K562 (cell line): ENCODE results near the gene RHAG. TPM values are rescaled to one million over a fixed set of nuclear protein-coding genes. Genes with fewer than 3 reads are reported as not detected.

Experiments
- CAMTA2 ChIP-seq: fragments of 250-450 bp; sonication (Bioruptor Pico); conservative IDR thresholded peaks from 2 replicates; pipeline ENCODE4 v1.5.1; 2022
- DLX4 ChIP-seq: fragments of 250-450 bp; sonication (Bioruptor Pico); IDR thresholded peaks from 2 replicates; pipeline ENCODE4 v1.6.1; 2021; ENCODE audit warnings: mild to moderate bottlenecking
- DMBX1 ChIP-seq: fragments of 250-450 bp; sonication (Bioruptor Pico); IDR thresholded peaks from 2 replicates; pipeline ENCODE4 v1.8.0; 2022; ENCODE audit warnings: inconsistent platforms, mild to moderate bottlenecking, moderate library complexity, borderline replicate concordance
- DPF2 ChIP-seq: fragments of 450-650 bp; IDR thresholded peaks from 2 replicates; pipeline ENCODE4 v1.6.1; 2016
- E4F1 ChIP-seq: fragments of 250-450 bp; sonication (Bioruptor Pico); IDR thresholded peaks from 2 replicates; pipeline ENCODE4 v1.5.0; 2021; ENCODE audit warnings: mild to moderate bottlenecking, borderline replicate concordance
- GABPB1 ChIP-seq: sonication (generic); formaldehyde crosslinking; IDR thresholded peaks from 2 replicates; pipeline ENCODE4 v1.8.0; 2022; ENCODE audit warnings: mild to moderate bottlenecking, missing genetic modification reagents
- HDAC2 ChIP-seq: fragments of 450-650 bp; IDR thresholded peaks from 2 replicates; pipeline ENCODE4 v1.6.1; 2016; ENCODE audit warnings: mild to moderate bottlenecking
- HSF4 ChIP-seq: fragments of 250-450 bp; sonication (Bioruptor Pico); IDR thresholded peaks from 2 replicates; pipeline ENCODE4 v2.1.2; 2022; ENCODE audit warnings: mild to moderate bottlenecking, moderate library complexity, borderline replicate concordance
- KDM2B ChIP-seq: fragments of 250-450 bp; sonication (Bioruptor Pico); IDR thresholded peaks from 2 replicates; pipeline ENCODE4 v1.8.0; 2021; ENCODE audit warnings: mild to moderate bottlenecking, moderate library complexity
- L3MBTL2 ChIP-seq: fragments of 450-650 bp; IDR thresholded peaks from 2 replicates; pipeline ENCODE4 v1.6.1; 2016; ENCODE audit warnings: mild to moderate bottlenecking, moderate library complexity
- LEF1 ChIP-seq: fragments of 450-650 bp; IDR thresholded peaks from 2 replicates; pipeline ENCODE4 v1.6.1; 2016; ENCODE audit warnings: mild to moderate bottlenecking
- NCOA1 ChIP-seq: fragments of 450-650 bp; IDR thresholded peaks from 2 replicates; pipeline ENCODE4 v1.6.1; 2016; ENCODE audit warnings: low read depth
- NCOA2 ChIP-seq, 2 experiments: fragments of 450-650 bp; IDR thresholded peaks; 2 replicates each; pipeline ENCODE4 v1.6.1; 2018; ENCODE audit warnings: mild to moderate bottlenecking in 2 of 2, moderate library complexity in 1 of 2; ENCODE audit not compliant: partially characterized antibody in 2 of 2
- NR2C2 ChIP-seq, 2 experiments: fragments of 200-800 bp in 1 of 2; sonication (Bioruptor generic) in 1 of 2; sonication (generic) in 1 of 2; formaldehyde crosslinking in 1 of 2; IDR thresholded peaks; 2 replicates each; pipeline versions ENCODE4 v1.6.1 to v1.8.0; 2016 to 2022; ENCODE audit warnings: mild to moderate bottlenecking in 1 of 2, missing compliant biosample characterization in 1 of 2, missing genetic modification characterization in 1 of 2, missing genetic modification reagents in 1 of 2
- PHTF2 ChIP-seq: fragments of 250-450 bp; sonication (Bioruptor Pico); IDR thresholded peaks from 2 replicates; pipeline ENCODE4 v1.5.0; 2021; ENCODE audit warnings: mild to moderate bottlenecking
- SMAD1 ChIP-seq: fragments of 150-350 bp; IDR thresholded peaks from 2 replicates; pipeline ENCODE4 v1.6.1; 2014; ENCODE audit warnings: low read length, low read depth; ENCODE audit not compliant: partially characterized antibody
- SMARCA5 ChIP-seq: fragments of 450-650 bp; IDR thresholded peaks from 2 replicates; pipeline ENCODE4 v1.6.1; 2016
- SMARCC2 ChIP-seq: fragments of 450-650 bp; IDR thresholded peaks from 2 replicates; pipeline ENCODE4 v1.6.1; 2017; ENCODE audit warnings: antibody characterized with exemption, moderate library complexity, mild to moderate bottlenecking, low read depth
- SPI1 ChIP-seq: IDR thresholded peaks from 2 replicates; pipeline ENCODE4 v1.6.1; 2011; ENCODE audit warnings: low read depth, low read length, control low read depth, borderline replicate concordance
- TOE1 ChIP-seq, 2 experiments: fragments of 450-650 bp in 1 of 2; sonication (generic) in 1 of 2; formaldehyde crosslinking in 1 of 2; IDR thresholded peaks; 2 replicates each; pipeline versions ENCODE4 v1.7.1 to v1.8.0; 2016 to 2022; ENCODE audit warnings: borderline replicate concordance in 2 of 2, mild to moderate bottlenecking in 2 of 2, antibody characterized with exemption in 1 of 2, inconsistent platforms in 1 of 2, low read depth in 1 of 2, missing genetic modification reagents in 1 of 2, moderate library complexity in 1 of 2
- ZBTB17 ChIP-seq: fragments of 450-650 bp; formaldehyde crosslinking; IDR thresholded peaks from 2 replicates; pipeline ENCODE4 v1.4.0; 2020; ENCODE audit warnings: mild to moderate bottlenecking
- ZFP36 ChIP-seq: fragments of 150-350 bp; IDR thresholded peaks from 2 replicates; pipeline ENCODE4 v1.6.1; 2018; ENCODE audit warnings: low read length, low read depth; ENCODE audit not compliant: partially characterized antibody
- ZNF133 ChIP-seq: fragments of 250-450 bp; sonication (Bioruptor Pico); IDR thresholded peaks from 2 replicates; pipeline ENCODE4 v1.4.0; 2020; ENCODE audit warnings: mild to moderate bottlenecking
- ZNF174 ChIP-seq: fragments of 250-450 bp; sonication (Bioruptor Pico); IDR thresholded peaks from 2 replicates; pipeline ENCODE4 v1.4.0; 2020; ENCODE audit warnings: mild to moderate bottlenecking
- ZNF239 ChIP-seq: fragments of 250-450 bp; sonication (Bioruptor Pico); IDR thresholded peaks from 2 replicates; pipeline ENCODE4 v1.4.0; 2020; ENCODE audit warnings: mild to moderate bottlenecking
- ZNF41 ChIP-seq: fragments of 250-450 bp; sonication (Bioruptor Pico); conservative IDR thresholded peaks from 2 replicates; pipeline ENCODE4 v1.4.0; 2020; ENCODE audit warnings: mild to moderate bottlenecking
- polyA plus RNA-seq, 8 experiments: library from polyadenylated mRNA; depleted of rRNA in 4 of 8; stranded (reverse) in 5 of 8; unstranded in 3 of 8; fragments of >200 nt; fragmentation: Nextera tagmentation in 2 of 8; fragmentation: Illumina TruSeq in 1 of 8; extraction: Ambion mirVana in 2 of 8; extraction: Trizol in 1 of 8; gene quantifications; 2 replicates each; pipeline versions ENCODE4 v1.2.1 to v1.2.3, GENCODE V29; 2011 to 2014; ENCODE audit warnings: inconsistent platforms in 1 of 8, missing spikeins in 1 of 8
- total RNA-seq, 7 experiments: library from RNA; depleted of rRNA in 6 of 7; stranded (reverse); fragments of >200 nt in 6 of 7; fragmentation: Illumina TruSeq in 2 of 7; extraction: Trizol in 2 of 7; gene quantifications; 2 replicates each; pipeline versions ENCODE4 v1.2.1 to v1.2.3, GENCODE V29; 2011 to 2021; ENCODE audit warnings: low replicate concordance in 1 of 7

Gene RHAG
- total and polyA plus RNA-seq, 9 of the 15 experiments (the other 6 are each of a cell fraction or from before 2014, with no cell fraction given) = 290 to 1,202 (median 505) TPM

DNA sequence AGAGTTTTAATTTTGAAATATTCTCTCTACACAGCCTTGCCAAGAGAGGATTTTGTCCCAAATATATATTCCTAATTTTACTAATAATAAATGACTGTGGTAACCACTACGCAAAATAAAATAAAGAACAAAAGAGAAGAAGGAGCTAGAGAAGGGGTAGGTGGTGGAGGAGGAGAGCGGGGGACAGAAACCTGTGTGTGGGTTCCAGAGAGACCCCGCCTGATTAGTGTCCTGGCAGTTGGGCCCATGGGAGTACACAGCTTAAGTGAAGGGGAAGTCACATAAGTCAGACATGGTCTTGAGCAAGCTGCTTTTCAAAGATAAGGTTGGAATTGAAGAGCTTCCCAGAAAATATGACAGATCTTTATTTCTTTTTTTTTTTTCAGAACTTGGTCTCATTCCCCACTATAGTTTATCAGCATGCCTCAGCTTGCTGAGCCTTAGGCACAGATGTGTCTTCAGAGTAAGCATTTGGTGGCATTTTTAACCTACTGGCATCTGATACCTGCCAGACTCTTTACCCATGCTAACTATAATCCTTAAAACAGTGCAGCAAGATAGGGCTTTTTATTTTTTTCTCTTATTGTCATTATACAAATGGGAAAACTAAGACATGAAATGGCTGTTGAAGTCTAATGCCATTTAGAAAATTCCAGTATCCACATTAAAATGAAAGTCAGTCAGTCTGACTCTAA is 9.6 kb upstream of the RHAG start (continued):
- no peak for TF ChIP-seq E4F1 (CRISPR knock-in tag)
- no peak; the same call in none of the 2 replicates for TF ChIP-seq HDAC2
- TF ChIP-seq ZNF174 (CRISPR knock-in tag) = no peak
- TF ChIP-seq ZNF133 (CRISPR knock-in tag) = no peak
- no peak for TF ChIP-seq ZNF41 (CRISPR knock-in tag)
- peak; percentile 98 for TF ChIP-seq SPI1
- TF ChIP-seq LEF1 = peak; percentile 99
- 0 out of 2 replicates have a peak, but pooled peaks have one; percentile 53 for TF ChIP-seq TOE1 (IDR thresholded peaks at IDR 0.05; ENCODE audit: borderline replicate concordance)
- no peak for TF ChIP-seq TOE1 (CRISPR knock-in tag; IDR thresholded peaks at IDR 0.05; ENCODE audit: borderline replicate concordance, low read depth)
- TF ChIP-seq DPF2 = peak; percentile 100
- TF ChIP-seq ZBTB17 (CRISPR knock-in tag) = peak; percentile 32; the same call in 1 of the 2 replicates
- peak; percentile 99 for TF ChIP-seq SMARCC2
- TF ChIP-seq NCOA2 (IDR thresholded peaks at IDR 0.05; ENCODE audit: partially characterized antibody in 2 of 2) = peak; percentile 78 to 92
- no peak for TF ChIP-seq KDM2B
- TF ChIP-seq NR2C2 (CRISPR knock-in tag; IDR thresholded peaks at IDR 0.05) = no peak
- peak; percentile 51 for TF ChIP-seq NR2C2 (tag; IDR thresholded peaks at IDR 0.05)
- peak; percentile 95 for TF ChIP-seq DMBX1 (CRISPR knock-in tag)
- TF ChIP-seq NCOA1 = peak; percentile 96
- TF ChIP-seq CAMTA2 (CRISPR knock-in tag) = no peak
- no peak for TF ChIP-seq SMARCA5
- 0 out of 2 replicates have a peak, but pooled peaks have one; percentile 19 for TF ChIP-seq HSF4 (CRISPR knock-in tag)
- no peak for TF ChIP-seq DLX4 (CRISPR knock-in tag)
- TF ChIP-seq PHTF2 (CRISPR knock-in tag) = no peak
- TF ChIP-seq GABPB1 (CRISPR knock-in tag) = no peak
- no peak for TF ChIP-seq ZFP36
- TF ChIP-seq L3MBTL2 = peak; percentile 20
- TF ChIP-seq ZNF239 (CRISPR knock-in tag) = no peak
- TF ChIP-seq SMAD1 = peak; percentile 73
